Fibroblast of lung (primary cell): Measurements from ENCODE around the gene LDLRAD4. TPM values are rescaled to one million over a fixed set of nuclear protein-coding genes. Genes with fewer than 3 reads are reported as not detected.

Source experiments
- DNase-seq, 2 donors: peaks; one replicate each; pipeline versions ENCODE4 v3.0.0 to v3.0.0-alpha.2; 2010; ENCODE audit warnings: low read depth in 2 of 2
- H2AFZ ChIP-seq: 2 replicates; pipeline ENCODE4 v1.5.1; 2012; ENCODE audit warnings: low read length, control low read depth, inconsistent platforms
- H3K27ac ChIP-seq: 2 replicates; pipeline ENCODE4 v1.5.1; 2011; ENCODE audit warnings: low read length, control low read depth; ENCODE audit not compliant: insufficient read depth
- H3K27me3 ChIP-seq: 2 replicates; pipeline ENCODE4 v1.5.1; 2011; ENCODE audit warnings: mild to moderate bottlenecking, low read length; ENCODE audit not compliant: control insufficient read depth, insufficient read depth
- H3K36me3 ChIP-seq: 2 replicates; pipeline ENCODE4 v1.5.1; 2011; ENCODE audit warnings: low read length; ENCODE audit not compliant: control insufficient read depth, insufficient read depth
- H3K4me1 ChIP-seq: 2 replicates; pipeline ENCODE4 v1.5.1; 2011; ENCODE audit warnings: low read length; ENCODE audit not compliant: control insufficient read depth, insufficient read depth; ENCODE audit errors: extremely low read depth
- H3K4me2 ChIP-seq: 2 replicates; pipeline ENCODE4 v1.5.1; 2011; ENCODE audit warnings: low read length, control low read depth; ENCODE audit not compliant: insufficient read depth; ENCODE audit errors: extremely low read depth
- H3K4me3 ChIP-seq, 4 experiments: fragments of 200-600 bp in 1 of 4; sonication (generic) in 1 of 4; replicated peaks in 1 of 4; 2 replicates each; pipeline ENCODE4 v1.5.1; 2011 to 2016; ENCODE audit warnings: low read length in 4 of 4, low read depth in 3 of 4, mild to moderate bottlenecking in 3 of 4, control low read depth in 2 of 4, inconsistent platforms in 1 of 4, mixed read lengths in 1 of 4; ENCODE audit not compliant: insufficient read depth in 1 of 4; ENCODE audit errors: control extremely low read depth in 1 of 4
- H3K79me2 ChIP-seq: 2 replicates; pipeline ENCODE4 v1.5.1; 2012; ENCODE audit warnings: mild to moderate bottlenecking, low read length, inconsistent platforms; ENCODE audit not compliant: control insufficient read depth, insufficient read depth
- H3K9ac ChIP-seq: 2 replicates; pipeline ENCODE4 v1.5.1; 2011; ENCODE audit warnings: mild to moderate bottlenecking, low read length, control low read depth; ENCODE audit not compliant: insufficient read depth
- H3K9me3 ChIP-seq: 2 replicates; pipeline ENCODE4 v1.5.1; 2012; ENCODE audit warnings: low read depth, low read length; ENCODE audit not compliant: control insufficient read depth, insufficient read depth
- H4K20me1 ChIP-seq: 2 replicates; pipeline ENCODE4 v1.5.1; 2011; ENCODE audit warnings: low read length; ENCODE audit not compliant: control insufficient read depth, insufficient read depth; ENCODE audit errors: extremely low read depth
- EZH2 ChIP-seq: IDR thresholded peaks from 2 replicates; pipeline ENCODE4 v1.5.1; 2012; ENCODE audit warnings: low read length, control low read depth, mild to moderate bottlenecking; ENCODE audit errors: missing control alignments
- polyA plus RNA-seq, 2 donors: library from polyadenylated mRNA; depleted of rRNA in 1 of 2; stranded (reverse) in 1 of 2; unstranded in 1 of 2; fragments of >200 nt; gene quantifications; 2 replicates each; pipeline ENCODE4 v1.2.1, GENCODE V29; 2011 to 2012; ENCODE audit warnings: missing spikeins in 1 of 2
- total RNA-seq: library from RNA; depleted of rRNA; stranded (reverse); fragments of >200 nt; gene quantifications from 2 replicates; pipeline ENCODE4 v1.2.1, GENCODE V29; 2014
- TF ChIP-seq, protein P1 (sequence below), 2 donors: IDR thresholded peaks in 1 of 2; conservative IDR thresholded peaks in 1 of 2; 1 replicate in 1 of 2; 2 replicates in 1 of 2; pipeline ENCODE4 v1.5.1; 2011 to 2012; ENCODE audit warnings: low read length in 2 of 2, control low read depth in 1 of 2, inconsistent platforms in 1 of 2, low read depth in 1 of 2, mild to moderate bottlenecking in 1 of 2

The LDLRAD4 gene
- total and polyA plus RNA-seq, 2 donors (not counting 1 experiment from before 2014, with no cell fraction given) = not detected

DNA sequence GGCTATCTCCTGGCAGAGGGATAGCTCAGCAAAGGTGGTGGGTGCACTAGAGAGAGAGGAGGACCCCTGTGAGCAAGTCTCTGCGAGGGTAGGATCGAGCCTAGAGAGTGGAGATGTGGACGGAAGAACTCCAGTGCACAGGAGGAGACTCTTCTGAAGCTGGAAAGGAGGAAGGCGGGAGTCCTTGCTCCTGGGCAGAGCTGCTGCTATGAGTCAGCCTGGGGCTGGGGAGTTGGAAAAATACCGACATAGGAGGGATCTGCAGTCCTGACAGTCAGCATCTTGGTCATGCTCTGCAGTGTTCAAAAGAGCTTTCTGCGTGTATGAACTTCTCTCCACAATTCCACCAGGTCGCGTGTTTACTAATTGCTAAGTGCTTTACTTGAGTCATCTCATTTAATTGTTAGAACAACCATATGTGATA is 233.8 kb downstream of the LDLRAD4 start:
- no peak overlapping the region for H3K9ac ChIP-seq
- no peaks in the 10 kb centered on the region for H3K36me3 ChIP-seq
- no peaks in the 10 kb centered on the region for H3K4me1 ChIP-seq
- no peak overlapping the region for H2AFZ ChIP-seq
- H3K4me2 ChIP-seq = no peak overlapping the region
- H3K79me2 ChIP-seq = no peaks in the 10 kb centered on the region
- TF ChIP-seq, protein P1, sequence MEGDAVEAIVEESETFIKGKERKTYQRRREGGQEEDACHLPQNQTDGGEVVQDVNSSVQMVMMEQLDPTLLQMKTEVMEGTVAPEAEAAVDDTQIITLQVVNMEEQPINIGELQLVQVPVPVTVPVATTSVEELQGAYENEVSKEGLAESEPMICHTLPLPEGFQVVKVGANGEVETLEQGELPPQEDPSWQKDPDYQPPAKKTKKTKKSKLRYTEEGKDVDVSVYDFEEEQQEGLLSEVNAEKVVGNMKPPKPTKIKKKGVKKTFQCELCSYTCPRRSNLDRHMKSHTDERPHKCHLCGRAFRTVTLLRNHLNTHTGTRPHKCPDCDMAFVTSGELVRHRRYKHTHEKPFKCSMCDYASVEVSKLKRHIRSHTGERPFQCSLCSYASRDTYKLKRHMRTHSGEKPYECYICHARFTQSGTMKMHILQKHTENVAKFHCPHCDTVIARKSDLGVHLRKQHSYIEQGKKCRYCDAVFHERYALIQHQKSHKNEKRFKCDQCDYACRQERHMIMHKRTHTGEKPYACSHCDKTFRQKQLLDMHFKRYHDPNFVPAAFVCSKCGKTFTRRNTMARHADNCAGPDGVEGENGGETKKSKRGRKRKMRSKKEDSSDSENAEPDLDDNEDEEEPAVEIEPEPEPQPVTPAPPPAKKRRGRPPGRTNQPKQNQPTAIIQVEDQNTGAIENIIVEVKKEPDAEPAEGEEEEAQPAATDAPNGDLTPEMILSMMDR (conservative IDR thresholded peaks at IDR 0.05 in 1 of 2, IDR thresholded peaks at IDR 0.05 in 1 of 2; ENCODE audit: low read depth in 1 of 2, low read length in 2 of 2) = no peak
- TF ChIP-seq EZH2 = no peak
- no peak overlapping the region for H3K4me3 ChIP-seq
- H3K27me3 ChIP-seq = no peaks in the 10 kb centered on the region
- H3K9me3 ChIP-seq = no peaks in the 10 kb centered on the region
- H4K20me1 ChIP-seq = no peaks in the 10 kb centered on the region
- H3K27ac ChIP-seq = no peak overlapping the region
- peak in 1 of 2 donors; percentile 86 for DNase-seq

- Histone ChIP-seq H3K9me3 (no peaks in the 10 kb centered on the region), H4K20me1 (no peaks in the 10 kb centered on the region), H3K36me3 (no peaks in the 10 kb centered on the region), H3K4me1 (no peaks in the 10 kb centered on the region), H2AFZ (no peak overlapping the region), H3K79me2 (no peaks in the 10 kb centered on the region), H3K9ac (no peak overlapping the region), H3K4me3 (no peak overlapping the region), H3K4me2 (no peak overlapping the region), H3K27ac (no peak overlapping the region), H3K27me3 (no peaks in the 10 kb centered on the region)
- no peak for DNase-seq
- no peak for TF ChIP-seq EZH2
- TF ChIP-seq, protein P1 (conservative IDR thresholded peaks at IDR 0.05 in 1 of 2, IDR thresholded peaks at IDR 0.05 in 1 of 2; ENCODE audit: low read depth in 1 of 2, low read length in 2 of 2) = no peak
Measured at GRCh38 chr18:13452871-13453680, 234.5 kb downstream of the LDLRAD4 start.

DNA sequence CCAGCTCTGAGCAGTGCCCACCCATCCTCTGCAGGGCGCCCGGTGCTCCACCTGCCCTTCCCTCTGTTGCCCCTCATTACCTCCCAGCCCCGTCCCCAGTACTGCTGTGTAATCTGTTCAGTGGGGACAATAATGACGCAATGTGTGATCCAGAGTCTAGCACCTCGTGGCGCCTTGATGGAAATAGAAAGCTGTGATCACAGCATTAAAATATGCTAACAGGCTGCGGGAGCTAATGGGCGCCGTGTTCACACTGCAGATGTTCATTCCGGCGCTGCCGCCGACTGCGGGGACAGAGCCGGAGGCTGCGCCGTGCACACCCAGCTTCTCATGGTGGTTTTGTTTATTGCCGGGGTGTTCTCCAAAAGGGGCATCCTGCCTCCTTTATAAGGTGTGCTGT is 235.2 kb downstream of the LDLRAD4 start:
- Histone ChIP-seq H3K4me3 (no peak overlapping the region), H3K9ac (no peak overlapping the region), H3K36me3 (no peaks in the 10 kb centered on the region), H4K20me1 (no peaks in the 10 kb centered on the region), H3K79me2 (no peaks in the 10 kb centered on the region), H3K27me3 (no peaks in the 10 kb centered on the region), H3K27ac (no peak overlapping the region), H2AFZ (no peak overlapping the region), H3K9me3 (no peaks in the 10 kb centered on the region), H3K4me2 (no peak overlapping the region), H3K4me1 (no peaks in the 10 kb centered on the region)
- no peak for TF ChIP-seq EZH2
- TF ChIP-seq, protein P1 (conservative IDR thresholded peaks at IDR 0.05 in 1 of 2, IDR thresholded peaks at IDR 0.05 in 1 of 2; ENCODE audit: low read depth in 1 of 2, low read length in 2 of 2) = no peak
- DNase-seq = peak in 1 of 2 donors; percentile 36
